HG03432 (cell line): ENCODE data around the gene GDE1.

Experiments
- ATAC-seq: cut with Tn5 transposase; IDR thresholded peaks from one replicate; pipeline ENCODE4 v1.9.1; 2021; ENCODE audit warnings: mild to moderate bottlenecking, moderate library complexity; ENCODE audit not compliant: unreplicated experiment

The GDE1 gene

GRCh38 chr16:19490619-19491018 lies 31.3 kb downstream of the GDE1 start:
- no peak for ATAC-seq

- no peak for ATAC-seq
Measured at GRCh38 chr16:19488213-19488640, 33.7 kb downstream of the GDE1 start.

GRCh38 chr16:19486750-19487325 lies 35.1 kb downstream of the GDE1 start:
- ATAC-seq = no peak

- no peak for ATAC-seq
Measured at GRCh38 chr16:19486051-19486450, 35.8 kb downstream of the GDE1 start.

- no peak for ATAC-seq
Measured at GRCh38 chr16:19485611-19486010, 36.3 kb downstream of the GDE1 start.

GRCh38 chr16:19484096-19484495 lies 37.8 kb downstream of the GDE1 start:
- no peak for ATAC-seq

GRCh38 chr16:19482291-19482690 lies 39.6 kb downstream of the GDE1 start:
- ATAC-seq = no peak

GRCh38 chr16:19481769-19482168 lies 40.1 kb downstream of the GDE1 start:
- no peak for ATAC-seq

- no peak for ATAC-seq
Measured at GRCh38 chr16:19481296-19481695, 40.6 kb downstream of the GDE1 start.

GRCh38 chr16:19479302-19479721 lies 42.6 kb downstream of the GDE1 start:
- ATAC-seq = no peak

- no peak for ATAC-seq
Measured at GRCh38 chr16:19478505-19478904, 43.4 kb downstream of the GDE1 start.

- ATAC-seq = no peak
Measured at GRCh38 chr16:19474617-19475016, 47.3 kb downstream of the GDE1 start.

GRCh38 chr16:19472482-19472881 lies 49.4 kb downstream of the GDE1 start:
- ATAC-seq = no peak

GRCh38 chr16:19468300-19468699 lies 53.6 kb downstream of the GDE1 start:
- ATAC-seq = no peak

- no peak for ATAC-seq
Measured at GRCh38 chr16:19463468-19464315, 58.2 kb downstream of the GDE1 start.

GRCh38 chr16:19460397-19460796 lies 61.5 kb downstream of the GDE1 start:
- ATAC-seq = no peak

GRCh38 chr16:19458722-19459379 lies 63.0 kb downstream of the GDE1 start:
- ATAC-seq = no peak
